HG03025 (cell line): ENCODE data around the gene TOPAZ1.
A peak's percentile ranks its signal among the peaks of the same experiment; 100 is the strongest.
"Not testable (repeated sequence)": the region's sequence is repeated elsewhere in the genome, so short reads cannot be mapped to it uniquely, and the experiment has no call there.

ENCODE experiments used
- ATAC-seq: cut with Tn5 transposase; IDR thresholded peaks from one replicate; pipeline ENCODE4 v1.9.1; 2021; ENCODE audit warnings: mild to moderate bottlenecking, moderate library complexity; ENCODE audit not compliant: unreplicated experiment, low FRiP score

The TOPAZ1 gene

GRCh38 chr3:44326019-44326418 lies 84.3 kb downstream of the TOPAZ1 start:
- ATAC-seq, result no peak

GRCh38 chr3:44326515-44326914 lies 84.8 kb downstream of the TOPAZ1 start:
- ATAC-seq, result no peak

GRCh38 chr3:44329946-44330345 lies 88.3 kb downstream of the TOPAZ1 start:
- no peak for ATAC-seq

GRCh38 chr3:44330444-44330843 lies 88.8 kb downstream of the TOPAZ1 start:
- ATAC-seq, result no peak

- no peak for ATAC-seq
Observed at GRCh38 chr3:44334326-44334725, 92.6 kb downstream of the TOPAZ1 start.

- ATAC-seq, result no peak
Observed at GRCh38 chr3:44337248-44337785, 95.6 kb downstream of the TOPAZ1 start.

GRCh38 chr3:44338010-44338827 lies 96.5 kb downstream of the TOPAZ1 start, which contains the start of gene TCAIM:
TSS of gene TCAIM (plus strand) at chr3:44338766. CDS start at chr3:44354783, 16,017 bp downstream.
- ATAC-seq, result peak; percentile 87

GRCh38 chr3:44338828-44339127 lies 97.1 kb downstream of the TOPAZ1 start:
- ATAC-seq, result no peak

GRCh38 chr3:44339181-44340057 lies 97.7 kb downstream of the TOPAZ1 start:
- no peak for ATAC-seq

- ATAC-seq, result no peak
Observed at GRCh38 chr3:44340058-44340395, 98.3 kb downstream of the TOPAZ1 start.

GRCh38 chr3:44342176-44342790 lies 100.6 kb downstream of the TOPAZ1 start:
- no peak for ATAC-seq

GRCh38 chr3:44343421-44343820 lies 101.7 kb downstream of the TOPAZ1 start:
- no peak for ATAC-seq

- ATAC-seq, result not testable (repeated sequence)
Observed at GRCh38 chr3:44346590-44346989, 104.9 kb downstream of the TOPAZ1 start.

- no peak for ATAC-seq
Observed at GRCh38 chr3:44348993-44349392, 107.3 kb downstream of the TOPAZ1 start.

- no peak for ATAC-seq
Observed at GRCh38 chr3:44353355-44353924, 111.8 kb downstream of the TOPAZ1 start.

GRCh38 chr3:44355362-44356033 lies 113.8 kb downstream of the TOPAZ1 start:
- ATAC-seq, result no peak

- ATAC-seq, result no peak
Observed at GRCh38 chr3:44359146-44359751, 117.6 kb downstream of the TOPAZ1 start.

GRCh38 chr3:44363591-44363990 lies 121.9 kb downstream of the TOPAZ1 start:
- no peak for ATAC-seq

GRCh38 chr3:44365952-44366351 lies 124.3 kb downstream of the TOPAZ1 start:
- no peak for ATAC-seq

GRCh38 chr3:44375450-44375849 lies 133.8 kb downstream of the TOPAZ1 start:
- ATAC-seq, result no peak
